Muscle layer of colon (tissue), 2 donors: ENCODE results near the gene C10orf62.
A peak's percentile ranks its signal among the peaks of the same experiment; 100 is the strongest.
"Not testable (repeated sequence)": the region's sequence is repeated elsewhere in the genome, so short reads cannot be mapped to it uniquely, and the experiment has no call there.

Experiments
- H3K27ac ChIP-seq: one replicate; pipeline ENCODE4 v1.7.0; 2013; ENCODE audit warnings: low read depth, mild to moderate bottlenecking, low read length, moderate library complexity
- H3K27me3 ChIP-seq, 2 donors: one replicate each; pipeline ENCODE4 v1.7.0; 2013; ENCODE audit warnings: low read length in 2 of 2, mild to moderate bottlenecking in 2 of 2; ENCODE audit not compliant: insufficient read depth in 2 of 2, control insufficient read depth in 1 of 2
- H3K36me3 ChIP-seq: one replicate; pipeline ENCODE4 v1.7.0; 2013; ENCODE audit warnings: mild to moderate bottlenecking, low read length; ENCODE audit not compliant: insufficient read depth
- H3K4me1 ChIP-seq: one replicate; pipeline ENCODE4 v1.7.0; 2013; ENCODE audit warnings: mild to moderate bottlenecking, low read length; ENCODE audit not compliant: insufficient read depth
- H3K4me3 ChIP-seq, 2 donors: one replicate each; pipeline ENCODE4 v1.7.0; 2013; ENCODE audit warnings: low read length in 2 of 2, low read depth in 1 of 2, mild to moderate bottlenecking in 1 of 2, moderate library complexity in 1 of 2
- H3K9ac ChIP-seq: one replicate; pipeline ENCODE4 v1.7.0; 2013; ENCODE audit warnings: low read length
- H3K9me3 ChIP-seq: one replicate; pipeline ENCODE4 v1.7.0; 2013; ENCODE audit warnings: mild to moderate bottlenecking, low read length
- donor health status: abdominal sarcoma.
- donor health status: Adenocarcinoma of cecum.

Gene C10orf62

GRCh38 chr10:97639090-97639489 lies 49.6 kb downstream of the C10orf62 start:
- not testable (repeated sequence) for H3K27ac ChIP-seq, H3K9ac ChIP-seq, H3K9me3 ChIP-seq, H3K36me3 ChIP-seq, H3K27me3 ChIP-seq, H3K4me3 ChIP-seq
- peaks cover 11% of the 10 kb centered on the region for H3K4me1 ChIP-seq

GRCh38 chr10:97640174-97640867 lies 50.8 kb downstream of the C10orf62 start, which contains the start of gene PI4K2A:
Gene PI4K2A (plus strand): TSS chr10:97640671. CDS start chr10:97640743, 72 bp downstream.
- Histone ChIP-seq H3K27me3 (no peaks in the 10 kb centered on the region), H3K27ac (peak within 1 kb of the TSS; percentile 91), H3K36me3 (peaks cover 6% of the 10 kb centered on the region), H3K9me3 (no peaks in the 10 kb centered on the region), H3K4me3 (peak within 1 kb of the TSS; percentile 69 to 92), H3K9ac (peak within 1 kb of the TSS; percentile 44), H3K4me1 (peaks cover 11% of the 10 kb centered on the region)
